HG02763 (cell line): Measurements from ENCODE around the gene ACOX2.
"Not testable (repeated sequence)": the region's sequence is repeated elsewhere in the genome, so short reads cannot be mapped to it uniquely, and the experiment has no call there.

Experiments
- ATAC-seq: cut with Tn5 transposase; IDR thresholded peaks from one replicate; pipeline ENCODE4 v1.9.1; 2021; ENCODE audit warnings: mild to moderate bottlenecking, moderate library complexity; ENCODE audit not compliant: unreplicated experiment

The ACOX2 gene

GRCh38 chr3:58535531-58536500 is 1.2 kb downstream of the ACOX2 start:
- no peak for ATAC-seq

GRCh38 chr3:58534592-58535494 is 2.1 kb downstream of the ACOX2 start:
- no peak for ATAC-seq

- ATAC-seq, result peak; percentile 87
Observed at GRCh38 chr3:58532794-58533220, 4.2 kb downstream of the ACOX2 start.

GRCh38 chr3:58531956-58532355 is 5.0 kb downstream of the ACOX2 start:
- ATAC-seq, result no peak

GRCh38 chr3:58531555-58531954 is 5.4 kb downstream of the ACOX2 start:
- no peak for ATAC-seq

- ATAC-seq, result no peak
Observed at GRCh38 chr3:58530354-58530865, 6.6 kb downstream of the ACOX2 start.

- ATAC-seq, result no peak
Observed at GRCh38 chr3:58529516-58530353, 7.3 kb downstream of the ACOX2 start.

- no peak for ATAC-seq
Observed at GRCh38 chr3:58528629-58529028, 8.4 kb downstream of the ACOX2 start.

- not testable (repeated sequence) for ATAC-seq
Observed at GRCh38 chr3:58527440-58527839, 9.6 kb downstream of the ACOX2 start.

GRCh38 chr3:58526515-58526957 is 10.5 kb downstream of the ACOX2 start:
- no peak for ATAC-seq

- ATAC-seq, result no peak
Observed at GRCh38 chr3:58524326-58524888, 12.6 kb downstream of the ACOX2 start.

- ATAC-seq, result no peak
Observed at GRCh38 chr3:58522759-58523425, 14.1 kb downstream of the ACOX2 start.

- no peak for ATAC-seq
Observed at GRCh38 chr3:58521917-58522631, 14.9 kb downstream of the ACOX2 start.

- no peak for ATAC-seq
Observed at GRCh38 chr3:58521336-58521670, 15.7 kb downstream of the ACOX2 start.

- no peak for ATAC-seq
Observed at GRCh38 chr3:58520403-58521335, 16.3 kb downstream of the ACOX2 start.

- no peak for ATAC-seq
Observed at GRCh38 chr3:58519668-58520402, 17.2 kb downstream of the ACOX2 start.

GRCh38 chr3:58518291-58518789 is 18.6 kb downstream of the ACOX2 start:
- ATAC-seq, result no peak
